Heart right ventricle (tissue), 16 donors: Measurements from ENCODE around the gene FAM72D. TPM values are rescaled to one million over a fixed set of nuclear protein-coding genes. Genes with fewer than 3 reads are reported as not detected.
A peak's percentile ranks its signal among the peaks of the same experiment; 100 is the strongest.
"Not testable (repeated sequence)": the region's sequence is repeated elsewhere in the genome, so short reads cannot be mapped to it uniquely, and the experiment has no call there.

Experiments
- ATAC-seq, 8 donors: fragments of 200-7000 bp; cut with Tn5 transposase; one replicate each; pipeline ENCODE4 v1.9.1; 2020; ENCODE audit warnings: mild to moderate bottlenecking in 8 of 8, moderate library complexity in 8 of 8, moderate number of reproducible peaks in 1 of 8
- DNase-seq, 2 donors: peaks; one replicate each; pipeline ENCODE4 v3.0.0-alpha.2; 2020
- H3K27ac ChIP-seq, 10 donors: fragments of 200-600 bp; sonication (generic) in 2 of 10; one replicate each; pipeline versions ENCODE4 v1.5.0 to v1.8.0; 2020 to 2022; ENCODE audit warnings: mild to moderate bottlenecking in 3 of 10
- H3K27me3 ChIP-seq, 7 donors: fragments of 200-600 bp; one replicate each; pipeline ENCODE4 v1.8.0; 2021 to 2022; ENCODE audit warnings: mild to moderate bottlenecking in 2 of 7
- H3K36me3 ChIP-seq, 9 donors: fragments of 200-600 bp; sonication (generic) in 1 of 9; one replicate each; pipeline versions ENCODE4 v1.5.0 to v1.8.0; 2020 to 2022; ENCODE audit warnings: mild to moderate bottlenecking in 2 of 9
- H3K4me1 ChIP-seq, 9 donors: fragments of 200-600 bp; sonication (generic) in 1 of 9; one replicate each; pipeline versions ENCODE4 v1.5.0 to v1.8.0; 2020 to 2022; ENCODE audit warnings: mild to moderate bottlenecking in 4 of 9
- H3K4me3 ChIP-seq, 10 donors: fragments of 200-600 bp; sonication (generic) in 2 of 10; one replicate each; pipeline versions ENCODE4 v1.5.0 to v1.8.0; 2020 to 2022; ENCODE audit warnings: mild to moderate bottlenecking in 7 of 10, moderate library complexity in 2 of 10
- H3K9me3 ChIP-seq, 11 donors: fragments of 200-600 bp in 10 of 11; sonication (generic) in 2 of 11; one replicate each; pipeline versions ENCODE4 v1.5.0 to v1.8.0; 2013 to 2022; ENCODE audit warnings: mild to moderate bottlenecking in 2 of 11, control low read depth in 1 of 11, moderate library complexity in 1 of 11
- WGBS, 2 donors: extraction: QIAGEN DNeasy Blood & Tissue Kit; methylation state at CpG; one replicate each; pipeline ENCODE4 v1.1.7; 2013; ENCODE audit warnings: inconsistent platforms in 1 of 2; 5-methylcytosine and 5-hydroxymethylcytosine counted together
- intact Hi-C, 10 donors: fragments of 100-400 bp; cut with DNase I; formaldehyde crosslinking; loops; one replicate each; pipeline versions ENCODE4 v1.11.1 to v1.14.2; 2022
- polyA plus RNA-seq, 2 donors: library from polyadenylated mRNA; stranded (reverse); fragments of 200-250 nt; gene quantifications; one replicate each; pipeline ENCODE4 v1.2.3, GENCODE V29; 2013
- total RNA-seq, 10 donors: library from RNA; stranded (reverse); fragmentation: NEBNext Ultra II Directional in 3 of 10; extraction: Animal tissue kit (Norgen Biotek cat#: 25700) in 3 of 10; gene quantifications; one replicate each; pipeline versions ENCODE4 v1.2.1 to v1.2.4, GENCODE V29; 2021 to 2023
- donor health status: Arrhythmogenic right ventricular cardiomyopathy.
- donor health status: ischemic (EF 13 %, LVEDD 7.1; RV severe dilation, severe dysfunction).
- donor health status: healthy with polysubstance abuse.
- donor health status: DM: no; HTN: yes; CAD: no.
- donor health status: DM: no; HTN: no; CAD: no.
- donor health status: ischemic (EF 25% LVEDD 6.9; RV normal size, moderate dysfunction).
- donor health status: ischemic (EF 25% LVEDD 5.7; RV mildly dilated, moderate dysfunction).
- donor health status: healthy.
- donor health status: DM: yes; HTN: yes; CAD: no.
- donor health status: Ischemic cardiomyopathy.
- donor health status: ischemic (EF 35%, LVEDD 5.7; RV mildly dilated, moderate dysfunction).
- donor health status: nonischemic (EF 11% LVEDD 7.7; RV severe dilation, severe dysfunction).
- donor health status: DM: yes; HTN: yes; CAD: no.
- donor health status: PGD.
- donor health status: ischemic (EF 29% LVEDD 5.4; RV normal size, mild dysfunction).
- donor health status: nonischemic (EF 23%, LVEDD 6.1; RV moderate dilation, normal function).

FAM72D gene
- total and polyA plus RNA-seq, 12 donors, result 0.09 to 0.32 (median 0.29) TPM; not detected in 9

DNA sequence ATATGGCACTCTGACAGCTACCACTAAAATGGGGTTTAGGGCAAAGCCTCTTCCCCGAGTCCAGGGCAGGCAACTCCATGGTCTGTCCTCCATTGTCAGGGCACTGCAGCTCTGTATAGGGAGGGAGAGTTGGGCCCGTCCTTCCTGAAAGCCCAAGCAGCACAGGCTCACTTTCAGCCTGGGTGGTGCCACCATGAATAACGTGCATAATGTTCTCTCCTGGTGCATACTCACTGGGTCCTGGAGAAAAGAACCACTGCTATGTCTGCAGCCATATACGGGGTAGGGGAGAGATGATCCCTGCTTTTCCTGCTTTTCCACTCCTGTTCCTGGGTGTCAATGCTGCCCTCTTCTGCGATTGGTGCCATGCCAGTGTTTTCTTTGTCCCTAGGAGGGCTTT is 60.1 kb downstream of the FAM72D start:
- H3K9me3 ChIP-seq, DNase-seq, H3K4me3 ChIP-seq, H3K36me3 ChIP-seq, H3K4me1 ChIP-seq, H3K27ac ChIP-seq, intact Hi-C loops, H3K27me3 ChIP-seq: not testable (repeated sequence)
- peak in 3 of 8 donors; percentile 15 to 30 (median 16) for ATAC-seq
- 25% methylated on average over 5 of the region's 5 CpGs for WGBS, 2 donors

GRCh38 chr1:145156891-145157610 is 61.3 kb downstream of the FAM72D start:
- peak overlapping the region in 4 of 10 donors; percentile 37 to 50 (median 42) for H3K4me3 ChIP-seq
- H3K36me3 ChIP-seq, H3K4me1 ChIP-seq, intact Hi-C loops, H3K9me3 ChIP-seq, H3K27me3 ChIP-seq, H3K27ac ChIP-seq: not testable (repeated sequence)
- whole genome bisulfite sequencing, 2 donors, result 14 to 22% methylated on average over 20 of the region's 26 CpGs
- DNase-seq (peak; percentile 6 to 13), ATAC-seq (peak; percentile 50 to 89 (median 84))

DNA sequence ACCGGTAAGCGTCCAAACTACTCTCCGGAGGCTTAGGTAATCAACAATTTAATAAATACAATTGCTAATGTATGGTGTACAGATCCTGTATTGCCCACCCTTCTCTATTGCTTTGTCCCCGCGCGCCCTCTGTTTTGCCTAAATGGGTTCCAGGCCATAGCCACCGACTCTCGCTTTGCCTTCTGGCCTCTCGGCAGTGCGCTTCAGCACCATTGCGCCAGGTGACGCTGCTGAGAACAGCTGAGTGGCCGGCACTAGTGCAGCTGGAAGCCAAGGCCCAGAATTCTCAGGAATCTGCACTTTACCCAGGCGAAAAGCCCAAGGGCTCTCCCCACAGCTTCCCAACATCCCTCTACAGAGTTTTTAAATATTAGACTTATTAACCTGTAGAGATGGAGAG is 61.9 kb downstream of the FAM72D start:
- WGBS, 2 donors, result no CpG with 5 or more reads among the region's 14 CpGs
- DNase-seq, result not testable (repeated sequence)
- ATAC-seq, result peak; percentile 69 to 94 (median 85)

GRCh38 chr1:145161046-145161752 is 65.4 kb downstream of the FAM72D start:
- H3K27me3 ChIP-seq, H3K36me3 ChIP-seq, DNase-seq, H3K4me1 ChIP-seq, H3K27ac ChIP-seq, intact Hi-C loops, H3K9me3 ChIP-seq, H3K4me3 ChIP-seq: not testable (repeated sequence)
- 0 to 6% methylated on average over 3 of the region's 26 CpGs for WGBS, 2 donors
- peak in 7 of 8 donors; percentile 23 to 83 (median 47) for ATAC-seq

More for the DNA sequence above, 61.9 kb downstream of the FAM72D start:
- H3K4me1 ChIP-seq, H3K27ac ChIP-seq, intact Hi-C loops, H3K9me3 ChIP-seq, H3K4me3 ChIP-seq, H3K27me3 ChIP-seq, H3K36me3 ChIP-seq: not testable (repeated sequence)

Other genes with a start within 250 kb of the FAM72D start
- 10 to 100 TPM in 3 of 10 donors, 1 to 10 TPM in 7; 7.6 to 14.0 (median 9.7) TPM for gene SRGAP2B, start 646 bp upstream of the FAM72D start, total RNA-seq
- gene SRGAP2B, start 646 bp upstream of the FAM72D start, polyA plus RNA-seq, result 1 to 10 TPM; 3.5 to 4.9 TPM
- gene PPIAL4D, start 146.2 kb downstream of the FAM72D start, total RNA-seq, result not detected
- gene PPIAL4D, start 146.2 kb downstream of the FAM72D start, polyA plus RNA-seq, result not detected